B cell (primary cell): Measurements from ENCODE around the gene CCND2. TPM values are rescaled to one million over a fixed set of nuclear protein-coding genes. Genes with fewer than 3 reads are reported as not detected.

ENCODE experiments used
- ATAC-seq: fragments of 200-7000 bp; cut with Tn5 transposase; one replicate; pipeline ENCODE4 v1.10.0; 2021; ENCODE audit warnings: low read depth, mild to moderate bottlenecking, moderate number of reproducible peaks, moderate library complexity
- CTCF ChIA-PET: fragments of 350-600 bp; sonication (Branson Sonifier 250); formaldehyde crosslinking; loops from one replicate; lab custom pipeline; 2021; ENCODE audit warnings: antibody characterized with exemption, inconsistent platforms; lab: Charles Lee
- POLR2A ChIA-PET: fragments of 350-600 bp; sonication (Branson Sonifier 250); formaldehyde crosslinking; loops from one replicate; lab custom pipeline; 2021; ENCODE audit warnings: antibody characterized with exemption; lab: Charles Lee
- DNase-seq: peaks from one replicate; pipeline ENCODE4 v3.0.0; 2013
- H2AFZ ChIP-seq: 2 replicates; pipeline ENCODE4 v1.6.1; 2012; ENCODE audit warnings: mild to moderate bottlenecking, low read depth, low read length; ENCODE audit not compliant: insufficient read depth, poor library complexity, severe bottlenecking
- H3K27ac ChIP-seq, 2 donors: 1 replicate in 1 of 2; 2 replicates in 1 of 2; pipeline ENCODE4 v1.5.1; 2012 to 2013; ENCODE audit warnings: low read length in 2 of 2, mild to moderate bottlenecking in 2 of 2, moderate library complexity in 1 of 2
- H3K27me3 ChIP-seq, 4 experiments: fragments of 200-600 bp in 1 of 4; sonication (generic) in 1 of 4; replicated peaks in 1 of 4; 1 replicate in 2 of 4; 2 replicates in 2 of 4; pipeline versions ENCODE4 v1.6.1 to v1.7.0; 2013 to 2016; ENCODE audit warnings: low read length in 3 of 4, mild to moderate bottlenecking in 2 of 4, mixed read lengths in 1 of 4, moderate library complexity in 1 of 4; ENCODE audit not compliant: insufficient read depth in 4 of 4, control insufficient read depth in 3 of 4; ENCODE audit errors: control extremely low read depth in 1 of 4
- H3K36me3 ChIP-seq, 2 experiments: replicated peaks in 1 of 2; 1 replicate in 1 of 2; 2 replicates in 1 of 2; pipeline versions ENCODE4 v1.6.1 to v1.7.1; 2013; ENCODE audit warnings: low read length in 1 of 2; ENCODE audit not compliant: insufficient read depth in 2 of 2, control insufficient read depth in 1 of 2; ENCODE audit errors: control extremely low read depth in 1 of 2, extremely low read depth in 1 of 2
- H3K4me1 ChIP-seq, 2 donors: fragments of 200-600 bp in 1 of 2; sonication (generic) in 1 of 2; 1 replicate in 1 of 2; 2 replicates in 1 of 2; pipeline versions ENCODE4 v1.5.1 to v1.6.1; 2013 to 2017; ENCODE audit warnings: low read length in 2 of 2; ENCODE audit not compliant: control insufficient read depth in 2 of 2, insufficient read depth in 2 of 2
- H3K4me2 ChIP-seq: replicated peaks from 2 replicates; pipeline ENCODE3; 2012; ENCODE audit warnings: mild to moderate bottlenecking, low read depth, low read length; ENCODE audit not compliant: poor library complexity, severe bottlenecking
- H3K4me3 ChIP-seq, 5 experiments: fragments of 200-600 bp in 1 of 5; sonication (generic) in 1 of 5; 1 replicate in 3 of 5; 2 replicates in 2 of 5; pipeline versions ENCODE4 v1.5.1 to v1.7.0; 2011 to 2016; ENCODE audit warnings: low read length in 4 of 5, mild to moderate bottlenecking in 4 of 5, low read depth in 2 of 5, control low read depth in 1 of 5, moderate library complexity in 1 of 5; ENCODE audit not compliant: insufficient read depth in 1 of 5; ENCODE audit errors: control extremely low read depth in 1 of 5, extremely low read depth in 1 of 5
- H3K79me2 ChIP-seq: fragments of 200-600 bp; sonication (generic); one replicate; pipeline ENCODE4 v1.6.0; 2016; ENCODE audit warnings: low read length; ENCODE audit not compliant: control insufficient read depth, insufficient read depth
- H3K9ac ChIP-seq: fragments of 200-600 bp; sonication (generic); 2 replicates; pipeline ENCODE4 v1.6.1; 2017; ENCODE audit warnings: mild to moderate bottlenecking, low read length, moderate library complexity
- H3K9me3 ChIP-seq, 3 donors: one replicate each; pipeline versions ENCODE4 v1.6.1 to v1.7.1; 2013; ENCODE audit warnings: low read length in 2 of 3; ENCODE audit not compliant: control insufficient read depth in 2 of 3, insufficient read depth in 1 of 3; ENCODE audit errors: control extremely low read depth in 1 of 3
- H4K20me1 ChIP-seq: 2 replicates; pipeline ENCODE4 v1.6.0; 2012; ENCODE audit warnings: mild to moderate bottlenecking, low read length; ENCODE audit not compliant: insufficient read depth, control insufficient read depth, poor library complexity, severe bottlenecking
- H3K27ac Mint-ChIP-seq: one replicate; pipeline ENCODE4 v1.8.0; 2021; ENCODE audit warnings: mixed read lengths
- H3K27me3 Mint-ChIP-seq: one replicate; pipeline ENCODE4 v1.8.0; 2021; ENCODE audit warnings: mixed read lengths
- H3K4me1 Mint-ChIP-seq: one replicate; pipeline ENCODE4 v1.8.0; 2021; ENCODE audit warnings: mixed read lengths
- H3K4me3 Mint-ChIP-seq: one replicate; pipeline ENCODE4 v1.8.0; 2021; ENCODE audit warnings: mixed read lengths
- H3K9me3 Mint-ChIP-seq: one replicate; pipeline ENCODE4 v1.8.0; 2022; ENCODE audit warnings: mixed read lengths; ENCODE audit not compliant: insufficient read depth
- EZH2 ChIP-seq: IDR thresholded peaks from 2 replicates; pipeline ENCODE4 v1.6.1; 2012; ENCODE audit warnings: borderline replicate concordance, low read depth, mild to moderate bottlenecking, moderate library complexity, low read length; ENCODE audit not compliant: insufficient read depth, poor library complexity, severe bottlenecking
- WGBS: methylation state at CpG from one replicate; pipeline ENCODE4 v1.1.5; 2013; ENCODE audit warnings: missing lambda C conversion rate; ENCODE audit not compliant: insufficient coverage; 5-methylcytosine and 5-hydroxymethylcytosine counted together
- intact Hi-C: fragments of 100-400 bp; cut with micrococcal nuclease; formaldehyde crosslinking; loops from one replicate; pipeline ENCODE4 v1.10.0; 2022
- polyA plus RNA-seq: library from polyadenylated mRNA; depleted of rRNA; stranded (reverse); fragments of >200 nt; gene quantifications from 2 replicates; pipeline ENCODE4 v1.2.3, GENCODE V29; 2012
- total RNA-seq, 2 donors: library from RNA; stranded (reverse); fragments of 120-200 nt in 1 of 2; gene quantifications; 1 replicate in 1 of 2; 2 replicates in 1 of 2; pipeline versions ENCODE4 v1.2.3 to v1.2.4, GENCODE V29; 2013 to 2022
- TF ChIP-seq, protein P1 (sequence below): fragments of 200-600 bp; IDR thresholded peaks from one replicate; pipeline ENCODE4 v1.8.0; 2022; ENCODE audit warnings: antibody characterized with exemption, mild to moderate bottlenecking

CCND2 gene
- total and polyA plus RNA-seq, 2 donors (not counting 1 experiment from before 2014, with no cell fraction given): 9.2 to 20.6 TPM

DNA sequence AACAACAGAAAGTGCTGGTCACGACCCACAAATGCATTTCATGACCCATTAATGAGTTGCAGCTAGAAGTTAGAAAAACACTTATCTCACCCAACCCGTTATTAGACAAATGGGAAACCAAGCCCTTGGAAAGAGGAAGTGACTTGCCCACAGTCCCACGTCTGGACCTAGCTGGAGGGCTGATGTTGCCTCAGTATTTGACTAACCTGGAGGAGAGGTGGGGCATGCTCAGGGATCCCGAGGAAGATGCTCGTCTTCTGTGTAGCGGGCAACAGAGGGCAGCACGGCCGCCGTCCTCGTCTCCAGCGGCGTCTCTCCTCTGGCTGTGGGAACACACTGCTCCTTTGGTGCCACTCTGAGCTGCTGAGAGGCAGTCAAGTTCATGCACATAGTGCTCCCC lies 12.7 kb downstream of the CCND2 start:
- H4K20me1 ChIP-seq: peaks cover 55% of the 10 kb centered on the region
- Mint-ChIP-seq H3K27ac (peak overlapping the region; percentile 50), H3K9me3 (no peaks in the 10 kb centered on the region), H3K4me3 (no peak overlapping the region), H3K4me1 (peaks cover 36% of the 10 kb centered on the region), H3K27me3 (no peaks in the 10 kb centered on the region)
- no peaks in the 10 kb centered on the region for H3K27me3 ChIP-seq
- ChIA-PET CTCF (interaction anchor here (0.8 to 5.2 kb wide), 4 partner anchors 10 to 400 kb away, joined by 3 to 32 read pairs (median 4); no protein-coding TSS in a partner anchor), POLR2A (no interaction called here)
- intact Hi-C loops: no loop called here
- peaks cover 0 to 89% of the 10 kb centered on the region in 2 experiments for H3K36me3 ChIP-seq
- H2AFZ ChIP-seq: no peak overlapping the region
- 74% methylated on average over 10 of the region's 12 CpGs for WGBS
- no peak for DNase-seq
- TF ChIP-seq EZH2: no peak
- H3K9me3 ChIP-seq: no peaks in the 10 kb centered on the region
- peaks cover 94% of the 10 kb centered on the region for H3K79me2 ChIP-seq
- ATAC-seq: no peak
- no peak overlapping the region for H3K4me3 ChIP-seq
- peak overlapping the region in 1 of 2 donors; percentile 17 for H3K27ac ChIP-seq
- H3K4me1 ChIP-seq: peaks cover 24 to 34% of the 10 kb centered on the region in 2 donors
- no peak overlapping the region for H3K9ac ChIP-seq
- no peak overlapping the region for H3K4me2 ChIP-seq

DNA sequence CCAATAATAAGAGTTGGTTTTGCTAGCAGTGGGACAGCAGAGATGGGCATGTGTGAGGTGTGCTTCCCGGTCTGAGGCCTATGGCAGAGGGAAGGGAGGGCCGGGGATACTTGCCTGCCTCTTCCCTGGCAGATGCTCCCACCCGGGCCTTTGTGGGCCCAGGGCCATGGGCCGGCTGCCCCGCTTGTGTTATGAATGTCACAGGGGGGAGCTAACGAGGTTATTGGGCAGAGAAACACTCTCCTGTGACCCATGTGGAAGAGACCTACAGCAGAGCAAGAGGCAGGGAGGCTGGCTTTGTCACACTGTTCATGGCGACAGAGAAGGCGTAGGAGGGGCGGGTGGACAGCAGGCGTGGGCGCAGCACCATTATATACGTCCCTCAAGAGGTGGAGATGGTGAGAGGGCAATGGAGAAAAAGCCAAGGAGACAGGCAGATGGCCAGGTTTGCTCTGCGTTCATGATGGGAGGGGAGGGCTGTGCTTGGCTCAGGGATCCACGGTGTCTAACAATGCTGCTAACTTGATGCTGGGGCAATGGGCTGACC lies 13.3 kb downstream of the CCND2 start:
- TF ChIP-seq EZH2: no peak
- TF ChIP-seq, protein P1, sequence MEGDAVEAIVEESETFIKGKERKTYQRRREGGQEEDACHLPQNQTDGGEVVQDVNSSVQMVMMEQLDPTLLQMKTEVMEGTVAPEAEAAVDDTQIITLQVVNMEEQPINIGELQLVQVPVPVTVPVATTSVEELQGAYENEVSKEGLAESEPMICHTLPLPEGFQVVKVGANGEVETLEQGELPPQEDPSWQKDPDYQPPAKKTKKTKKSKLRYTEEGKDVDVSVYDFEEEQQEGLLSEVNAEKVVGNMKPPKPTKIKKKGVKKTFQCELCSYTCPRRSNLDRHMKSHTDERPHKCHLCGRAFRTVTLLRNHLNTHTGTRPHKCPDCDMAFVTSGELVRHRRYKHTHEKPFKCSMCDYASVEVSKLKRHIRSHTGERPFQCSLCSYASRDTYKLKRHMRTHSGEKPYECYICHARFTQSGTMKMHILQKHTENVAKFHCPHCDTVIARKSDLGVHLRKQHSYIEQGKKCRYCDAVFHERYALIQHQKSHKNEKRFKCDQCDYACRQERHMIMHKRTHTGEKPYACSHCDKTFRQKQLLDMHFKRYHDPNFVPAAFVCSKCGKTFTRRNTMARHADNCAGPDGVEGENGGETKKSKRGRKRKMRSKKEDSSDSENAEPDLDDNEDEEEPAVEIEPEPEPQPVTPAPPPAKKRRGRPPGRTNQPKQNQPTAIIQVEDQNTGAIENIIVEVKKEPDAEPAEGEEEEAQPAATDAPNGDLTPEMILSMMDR: no peak
- no peak overlapping the region for H3K4me3 ChIP-seq
- no peak overlapping the region for H2AFZ ChIP-seq
- H3K9me3 Mint-ChIP-seq: no peaks in the 10 kb centered on the region
- WGBS: 89% methylated on average over 14 of the region's 14 CpGs
- H3K9me3 ChIP-seq: no peaks in the 10 kb centered on the region
- H3K4me2 ChIP-seq: no peak overlapping the region
- ChIA-PET POLR2A (no interaction called here), CTCF (interaction anchor here (0.7 to 5.2 kb wide), 3 partner anchors 10 to 188 kb away, joined by 3 to 32 read pairs (median 3); no protein-coding TSS in a partner anchor)
- H4K20me1 ChIP-seq: peaks cover 53% of the 10 kb centered on the region
- DNase-seq: no peak
- no peaks in the 10 kb centered on the region for H3K27me3 ChIP-seq
- H3K27me3 Mint-ChIP-seq: no peaks in the 10 kb centered on the region
- H3K4me1 ChIP-seq: peaks cover 24 to 34% of the 10 kb centered on the region in 2 donors
- intact Hi-C loops: no loop called here
- peaks cover 0 to 92% of the 10 kb centered on the region in 2 experiments for H3K36me3 ChIP-seq
- H3K27ac Mint-ChIP-seq: no peak overlapping the region
- peaks cover 96% of the 10 kb centered on the region for H3K79me2 ChIP-seq
- peaks cover 36% of the 10 kb centered on the region for H3K4me1 Mint-ChIP-seq
- no peak for ATAC-seq
- H3K9ac ChIP-seq: no peak overlapping the region
- H3K4me3 Mint-ChIP-seq: no peak overlapping the region
- H3K27ac ChIP-seq: no peak overlapping the region
